DND-41 (cell line): ENCODE data around the gene HIC1.

Experiments used
- ATAC-seq: fragments of 200-7000 bp; cut with Tn5 transposase; 3 replicates; pipeline ENCODE4 v1.9.1; 2021; ENCODE audit warnings: low read depth; ENCODE audit not compliant: insufficient read depth
- DNase-seq: peaks from one replicate; pipeline ENCODE4 v3.0.0-alpha.2; 2020
- H2AFZ ChIP-seq: 2 replicates; pipeline ENCODE4 v1.6.0; 2012; ENCODE audit warnings: low read depth, low read length
- H3K27ac ChIP-seq: 2 replicates; pipeline ENCODE4 v1.5.1; 2012; ENCODE audit warnings: low read length, inconsistent platforms
- H3K27me3 ChIP-seq: fragments of 200-600 bp; sonication (generic); 2 replicates; pipeline ENCODE4 v1.6.0; 2012; ENCODE audit warnings: low read length, mild to moderate bottlenecking, inconsistent platforms; ENCODE audit not compliant: insufficient read depth, poor library complexity
- H3K36me3 ChIP-seq: 2 replicates; pipeline ENCODE4 v1.5.1; 2012; ENCODE audit warnings: low read length, inconsistent platforms; ENCODE audit not compliant: insufficient read depth
- H3K4me1 ChIP-seq: 2 replicates; pipeline ENCODE4 v1.5.1; 2012; ENCODE audit warnings: mild to moderate bottlenecking, low read length; ENCODE audit not compliant: insufficient read depth
- H3K4me2 ChIP-seq: 2 replicates; pipeline ENCODE4 v1.6.0; 2012; ENCODE audit warnings: mild to moderate bottlenecking, moderate library complexity, low read length, inconsistent platforms; ENCODE audit not compliant: insufficient read depth
- H3K4me3 ChIP-seq, 2 experiments: fragments of 200-600 bp in 1 of 2; shearing (Covaris generic) in 1 of 2; 2 replicates each; pipeline ENCODE4 v1.5.1; 2012 to 2016; ENCODE audit warnings: inconsistent platforms in 2 of 2, low read length in 2 of 2, mild to moderate bottlenecking in 2 of 2, low read depth in 1 of 2, moderate library complexity in 1 of 2
- H3K79me2 ChIP-seq: 2 replicates; pipeline ENCODE4 v1.6.0; 2012; ENCODE audit warnings: low read length, inconsistent platforms; ENCODE audit not compliant: insufficient read depth
- H3K9ac ChIP-seq: 2 replicates; pipeline ENCODE4 v1.6.0; 2012; ENCODE audit warnings: low read depth, mild to moderate bottlenecking, inconsistent platforms, low read length, moderate library complexity
- H3K9me3 ChIP-seq: 2 replicates; pipeline ENCODE4 v1.5.1; 2012; ENCODE audit warnings: low read length, moderate library complexity, mild to moderate bottlenecking, inconsistent platforms; ENCODE audit not compliant: insufficient read depth, severe bottlenecking
- H4K20me1 ChIP-seq: 2 replicates; pipeline ENCODE4 v1.6.0; 2012; ENCODE audit warnings: low read length; ENCODE audit not compliant: insufficient read depth
- EZH2 ChIP-seq: IDR thresholded peaks from 3 replicates; pipeline ENCODE4 v1.6.1; 2012; ENCODE audit warnings: borderline replicate concordance, low read depth, mild to moderate bottlenecking, moderate library complexity, low read length, inconsistent platforms; ENCODE audit not compliant: severe bottlenecking
- TF ChIP-seq, protein P1 (sequence below): IDR thresholded peaks from 2 replicates; pipeline ENCODE4 v1.5.1; 2012; ENCODE audit warnings: borderline replicate concordance, low read length, moderate library complexity, mild to moderate bottlenecking; ENCODE audit not compliant: poor library complexity, severe bottlenecking; ENCODE audit errors: extremely low read depth

The HIC1 gene

DNA sequence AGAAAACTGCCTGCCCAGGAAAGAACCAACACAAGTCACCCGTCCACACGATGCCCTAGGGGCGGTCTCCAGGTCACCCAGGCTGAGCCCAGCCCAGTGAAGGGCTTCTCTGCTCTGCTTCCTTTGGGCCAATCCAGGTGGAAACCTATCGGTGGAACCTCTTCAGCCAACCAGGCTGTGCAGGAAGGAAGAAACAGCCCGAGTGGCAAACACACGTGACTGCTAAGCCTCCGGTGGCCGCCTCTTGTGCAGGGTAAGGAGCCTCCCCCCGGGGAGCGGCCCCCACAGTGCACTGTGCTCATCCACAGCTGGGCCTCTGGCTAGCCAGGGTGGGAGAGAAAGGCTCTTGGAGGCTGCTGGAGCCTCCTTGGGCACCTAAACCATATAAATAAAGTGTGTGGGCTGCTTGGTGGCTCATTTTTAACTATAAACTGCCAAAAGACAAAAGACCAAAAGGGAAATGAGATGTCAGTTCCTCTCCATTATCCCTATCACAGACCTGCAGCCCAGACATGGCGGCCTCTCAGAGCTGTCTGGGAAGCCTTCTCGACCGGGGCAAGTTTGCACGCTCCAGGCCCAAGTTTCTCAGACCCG, 32.2 kb upstream of the HIC1 start:
- no peak for DNase-seq
- Histone ChIP-seq H3K79me2 (no peaks in the 10 kb centered on the region), H3K4me3 (no peak overlapping the region)

DNA sequence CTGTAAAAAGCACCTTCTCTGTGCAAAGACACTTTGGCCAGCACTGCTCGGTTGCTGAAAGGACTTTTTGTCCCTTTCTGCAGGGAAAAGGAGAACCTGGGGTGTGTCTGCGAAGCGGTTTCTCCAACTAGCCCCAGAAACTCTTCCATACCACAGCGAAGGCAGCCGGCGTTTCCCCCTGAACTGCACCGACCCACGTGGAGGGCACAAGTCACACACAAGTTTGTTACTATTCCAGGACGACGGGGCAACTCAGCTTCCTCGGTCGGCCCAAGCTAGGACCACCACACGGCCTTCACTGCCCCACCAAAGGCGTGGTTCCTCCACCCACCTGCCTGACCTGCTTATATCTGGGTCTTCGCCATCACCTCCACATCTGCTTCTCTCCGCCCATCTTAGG, 31.6 kb upstream of the HIC1 start:
- Histone ChIP-seq H3K4me2 (no peak overlapping the region), H4K20me1 (no peaks in the 10 kb centered on the region; the same call in 1 of the 2 replicates), H2AFZ (no peak overlapping the region), H3K27ac (no peak overlapping the region), H3K4me3 (no peak overlapping the region), H3K79me2 (no peaks in the 10 kb centered on the region), H3K4me1 (peaks cover 17% of the 10 kb centered on the region), H3K36me3 (no peaks in the 10 kb centered on the region), H3K9me3 (no peaks in the 10 kb centered on the region), H3K27me3 (peaks cover 59% of the 10 kb centered on the region), H3K9ac (no peak overlapping the region)
- DNase-seq (no peak), ATAC-seq (no peak)
- no peak for TF ChIP-seq EZH2
- TF ChIP-seq, protein P1, sequence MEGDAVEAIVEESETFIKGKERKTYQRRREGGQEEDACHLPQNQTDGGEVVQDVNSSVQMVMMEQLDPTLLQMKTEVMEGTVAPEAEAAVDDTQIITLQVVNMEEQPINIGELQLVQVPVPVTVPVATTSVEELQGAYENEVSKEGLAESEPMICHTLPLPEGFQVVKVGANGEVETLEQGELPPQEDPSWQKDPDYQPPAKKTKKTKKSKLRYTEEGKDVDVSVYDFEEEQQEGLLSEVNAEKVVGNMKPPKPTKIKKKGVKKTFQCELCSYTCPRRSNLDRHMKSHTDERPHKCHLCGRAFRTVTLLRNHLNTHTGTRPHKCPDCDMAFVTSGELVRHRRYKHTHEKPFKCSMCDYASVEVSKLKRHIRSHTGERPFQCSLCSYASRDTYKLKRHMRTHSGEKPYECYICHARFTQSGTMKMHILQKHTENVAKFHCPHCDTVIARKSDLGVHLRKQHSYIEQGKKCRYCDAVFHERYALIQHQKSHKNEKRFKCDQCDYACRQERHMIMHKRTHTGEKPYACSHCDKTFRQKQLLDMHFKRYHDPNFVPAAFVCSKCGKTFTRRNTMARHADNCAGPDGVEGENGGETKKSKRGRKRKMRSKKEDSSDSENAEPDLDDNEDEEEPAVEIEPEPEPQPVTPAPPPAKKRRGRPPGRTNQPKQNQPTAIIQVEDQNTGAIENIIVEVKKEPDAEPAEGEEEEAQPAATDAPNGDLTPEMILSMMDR: no peak

More for the DNA sequence above, 32.2 kb upstream of the HIC1 start:
- H3K27ac ChIP-seq: no peak overlapping the region
- no peak for ATAC-seq
- H3K36me3 ChIP-seq: no peaks in the 10 kb centered on the region
- TF ChIP-seq, protein P1: no peak
- TF ChIP-seq EZH2: no peak
- H3K9me3 ChIP-seq: no peaks in the 10 kb centered on the region
- H3K9ac ChIP-seq: no peak overlapping the region
- no peak overlapping the region for H2AFZ ChIP-seq
- peaks cover 63% of the 10 kb centered on the region for H3K27me3 ChIP-seq
- peaks cover 17% of the 10 kb centered on the region for H3K4me1 ChIP-seq
- no peaks in the 10 kb centered on the region; the same call in 1 of the 2 replicates for H4K20me1 ChIP-seq
- no peak overlapping the region for H3K4me2 ChIP-seq

DNA sequence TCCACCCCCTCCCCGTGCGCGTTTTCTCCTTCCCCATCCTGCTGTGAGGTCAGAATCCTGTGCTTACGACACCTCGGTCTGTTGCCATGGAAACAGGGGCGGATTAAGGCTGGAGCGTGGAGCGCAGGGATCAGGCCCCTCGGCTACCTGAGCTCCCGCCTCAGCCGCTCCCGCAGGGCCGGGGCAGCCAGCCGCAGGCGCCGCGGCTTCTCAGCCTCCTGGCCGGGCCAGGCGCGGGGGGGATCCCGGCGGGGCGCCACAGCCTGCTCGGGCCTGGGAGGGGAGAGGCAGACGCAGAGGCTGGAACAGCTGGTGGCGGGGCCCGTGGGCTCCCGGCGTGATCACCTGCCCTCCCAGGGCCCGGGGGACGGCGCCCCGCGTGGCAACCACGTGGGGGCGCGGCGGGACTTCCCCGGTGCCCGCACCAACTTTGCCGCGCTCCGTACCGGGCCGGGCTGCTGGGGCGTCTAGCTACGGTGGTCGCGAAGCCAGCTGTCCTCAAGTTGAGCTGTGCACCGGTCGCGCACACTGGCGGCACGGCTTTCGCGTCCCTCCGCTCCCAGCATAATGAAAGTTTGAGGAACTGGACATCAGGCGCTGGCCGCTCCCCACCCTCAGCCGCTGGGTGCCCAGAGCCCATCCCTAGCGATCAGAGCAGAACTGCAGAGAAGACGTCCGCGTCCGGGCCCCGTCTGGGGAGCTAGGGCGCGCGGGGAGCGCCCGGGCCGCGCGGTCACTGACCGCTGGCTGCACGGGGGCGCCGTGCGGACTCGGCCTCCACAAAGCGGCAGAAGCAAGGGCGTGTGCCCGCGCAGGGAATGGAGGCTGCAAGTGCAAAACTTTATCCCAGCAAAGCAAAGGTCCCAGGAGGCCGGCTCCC, 31.0 kb upstream of the HIC1 start:
- Histone ChIP-seq H3K27me3 (peaks cover 52% of the 10 kb centered on the region), H2AFZ (no peak overlapping the region), H3K4me3 (peak overlapping the region in 1 of 2 experiments; percentile 62; a peak in 1 of 4 replicates), H3K4me1 (peaks cover 17% of the 10 kb centered on the region), H3K79me2 (no peaks in the 10 kb centered on the region), H3K27ac (no peak overlapping the region), H3K4me2 (peak overlapping the region; percentile 86), H3K36me3 (no peaks in the 10 kb centered on the region), H3K9ac (no peak overlapping the region; the same call in 1 of the 2 replicates), H4K20me1 (no peaks in the 10 kb centered on the region; the same call in 1 of the 2 replicates), H3K9me3 (no peaks in the 10 kb centered on the region)
- DNase-seq (no peak), ATAC-seq (no peak)
- TF ChIP-seq, protein P1: no peak
- TF ChIP-seq EZH2: no peak
